ENCODE measurements around the gene TMED4. TPM values are rescaled to one million over a fixed set of nuclear protein-coding genes. Genes with fewer than 3 reads are reported as not detected.

The TMED4 gene
- total RNA-seq, 1 donor from 2014 or later: 74.2 TPM

- no peak for DNase-seq
Measured at GRCh38 chr7:44539669-44540506, 42.1 kb downstream of the TMED4 start.

DNA sequence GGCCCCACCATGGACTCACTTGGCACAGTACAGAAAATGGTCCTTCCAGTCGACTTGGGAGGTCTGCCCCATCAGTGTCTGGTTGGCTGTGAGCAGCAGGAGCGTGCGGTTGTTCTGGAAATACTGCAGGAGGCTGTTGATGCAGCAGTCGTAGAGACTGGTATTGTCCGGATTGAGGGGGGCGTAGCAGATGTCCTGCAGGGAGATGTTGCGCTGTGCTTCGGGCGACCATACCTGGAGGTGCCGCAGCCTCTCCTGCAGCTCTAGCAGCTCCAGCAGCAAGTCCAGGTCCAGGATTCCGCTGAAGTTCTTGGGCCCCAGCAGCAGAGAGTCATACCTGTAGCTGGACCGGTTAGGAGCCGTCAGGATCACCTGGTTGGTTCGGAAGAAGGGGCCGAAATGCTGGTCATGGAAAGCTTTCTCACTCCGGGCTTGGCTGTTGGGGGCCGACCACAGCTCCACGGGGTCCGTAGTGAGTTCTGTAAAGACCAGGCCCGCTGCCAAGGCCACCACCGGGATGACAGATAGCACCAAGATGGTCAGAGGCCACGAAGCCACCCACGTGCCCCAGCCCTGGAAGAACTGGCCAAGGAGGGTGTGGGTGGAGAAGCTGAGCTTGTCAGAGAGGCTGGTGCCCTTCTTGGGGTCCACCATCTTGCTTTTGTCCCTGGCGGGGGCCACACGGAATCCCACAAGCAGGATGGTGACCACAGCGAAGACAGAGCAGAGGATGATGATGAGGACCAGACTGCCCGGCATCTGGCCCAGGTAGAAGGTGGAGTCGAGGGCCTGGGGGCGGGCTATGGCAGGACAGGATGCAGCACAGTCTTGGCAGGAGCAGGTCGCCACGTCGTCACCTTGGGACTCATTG is 43.0 kb downstream of the TMED4 start:
- DNase-seq: no peak

GRCh38 chr7:44538093-44538797 is 43.8 kb downstream of the TMED4 start:
- no peak for DNase-seq

DNA sequence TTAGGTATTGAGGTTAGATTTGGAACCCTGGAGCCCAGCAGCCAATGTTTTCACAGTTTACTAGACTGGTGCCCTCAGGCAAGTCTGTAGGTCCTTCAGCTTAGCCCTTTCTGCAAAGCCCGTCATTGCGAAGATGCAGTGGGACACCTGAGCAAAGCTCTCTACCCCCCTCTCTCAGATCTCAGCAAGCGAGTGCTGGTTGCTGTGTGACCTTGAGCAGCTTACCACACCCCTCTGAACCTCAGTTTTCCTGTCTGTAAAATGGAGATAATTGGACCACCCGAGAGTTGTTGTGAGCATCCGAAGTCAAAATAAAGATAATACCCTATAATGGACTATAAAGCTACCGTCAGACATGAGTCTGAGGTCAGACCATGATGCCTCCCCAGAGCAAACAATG is 44.6 kb downstream of the TMED4 start:
- no peak for DNase-seq

DNA sequence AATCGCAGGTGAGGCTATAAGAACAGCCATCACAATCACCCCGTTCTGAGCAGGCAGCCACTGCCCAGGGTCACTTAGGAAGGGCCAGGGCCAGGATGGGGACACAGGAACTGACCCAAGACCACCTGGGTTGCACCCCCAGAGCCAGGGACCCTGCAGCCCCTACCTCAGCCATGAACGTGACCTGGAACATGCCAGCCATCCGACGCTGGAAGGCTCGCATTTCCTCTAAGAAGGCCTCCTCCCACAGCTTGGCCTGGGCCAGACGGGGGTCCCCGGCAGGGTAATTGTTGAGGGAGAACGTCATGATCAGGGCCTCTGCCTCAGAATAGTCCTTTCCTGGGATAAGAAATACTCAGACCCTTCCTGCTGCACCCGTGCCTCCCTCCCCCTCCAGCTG is 45.9 kb downstream of the TMED4 start:
- no peak for DNase-seq

DNA sequence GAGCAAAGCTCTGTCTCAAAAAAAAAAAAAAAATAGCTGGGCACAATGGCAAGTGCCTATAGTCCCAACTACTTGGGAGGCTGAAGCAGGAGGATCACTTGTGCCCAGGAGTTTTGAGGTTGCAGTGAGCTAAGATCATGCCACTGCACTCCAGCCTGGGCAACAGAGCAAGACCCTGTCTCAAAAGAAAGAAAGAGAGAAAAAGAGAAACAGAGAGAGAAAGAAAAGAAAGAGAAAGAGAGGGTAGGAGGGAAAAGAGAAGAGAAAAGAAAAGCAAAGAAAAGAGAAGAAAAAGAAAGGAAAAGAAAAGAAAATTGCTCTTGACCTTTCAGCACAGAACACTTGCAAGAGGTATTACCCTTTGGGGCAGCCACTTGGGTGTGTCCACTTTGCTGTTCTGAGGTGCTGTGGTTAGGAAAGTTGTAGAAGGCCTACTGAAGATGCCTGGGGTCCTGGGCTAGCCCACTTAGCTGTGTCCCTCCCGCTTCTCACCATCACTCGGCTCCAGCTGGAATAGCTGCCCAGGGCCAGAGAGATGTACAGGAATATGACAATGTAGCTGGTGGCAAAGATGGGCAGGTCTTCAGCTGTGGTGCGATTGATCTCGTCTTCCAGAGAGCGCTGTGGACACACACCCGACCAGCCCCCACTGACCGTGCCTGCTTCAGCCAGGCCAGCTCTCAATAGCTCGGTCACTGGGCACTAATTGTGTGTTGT is 46.5 kb downstream of the TMED4 start:
- no peak for DNase-seq

- DNase-seq: no peak
Measured at GRCh38 chr7:44534501-44534900, 47.5 kb downstream of the TMED4 start.

- DNase-seq: no peak
Measured at GRCh38 chr7:44534087-44534486, 47.9 kb downstream of the TMED4 start.

DNA sequence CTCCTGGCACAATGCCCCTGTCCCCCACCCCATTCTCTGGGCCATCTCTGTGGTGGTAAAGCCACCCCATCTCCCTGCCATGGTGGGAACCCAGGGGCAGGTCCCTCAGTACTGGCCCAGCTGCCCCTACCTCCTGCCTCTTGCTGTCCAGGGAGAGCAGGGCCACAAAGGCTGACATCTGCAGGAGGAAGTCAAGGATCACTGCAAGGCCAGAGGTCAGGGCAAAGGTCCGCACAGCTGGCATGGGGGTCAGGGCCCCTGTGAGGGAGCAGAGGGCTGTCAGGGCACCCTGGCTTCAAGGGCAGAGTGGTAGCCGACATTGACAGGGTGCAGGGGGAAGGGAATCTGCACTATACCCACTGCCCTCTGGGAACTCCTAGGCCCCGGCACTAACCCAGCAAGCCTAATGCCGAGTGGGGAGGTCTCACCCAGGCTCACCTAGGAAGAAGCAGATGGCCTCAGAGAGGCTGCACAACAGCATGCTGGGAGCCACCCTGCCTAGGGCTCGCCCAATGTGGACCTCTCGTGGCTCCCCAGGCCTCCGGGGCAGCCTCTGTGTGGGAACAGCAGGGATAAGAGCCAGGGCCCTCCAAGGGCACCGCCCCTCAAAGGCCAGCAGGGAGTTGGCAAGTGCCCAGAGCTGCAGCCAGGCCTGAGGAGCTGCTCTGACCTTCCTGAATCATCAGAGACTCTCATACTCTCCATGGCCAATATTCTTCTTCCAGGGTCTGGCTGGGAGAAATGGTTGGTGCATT is 48.6 kb downstream of the TMED4 start:
- no peak for DNase-seq

DNA sequence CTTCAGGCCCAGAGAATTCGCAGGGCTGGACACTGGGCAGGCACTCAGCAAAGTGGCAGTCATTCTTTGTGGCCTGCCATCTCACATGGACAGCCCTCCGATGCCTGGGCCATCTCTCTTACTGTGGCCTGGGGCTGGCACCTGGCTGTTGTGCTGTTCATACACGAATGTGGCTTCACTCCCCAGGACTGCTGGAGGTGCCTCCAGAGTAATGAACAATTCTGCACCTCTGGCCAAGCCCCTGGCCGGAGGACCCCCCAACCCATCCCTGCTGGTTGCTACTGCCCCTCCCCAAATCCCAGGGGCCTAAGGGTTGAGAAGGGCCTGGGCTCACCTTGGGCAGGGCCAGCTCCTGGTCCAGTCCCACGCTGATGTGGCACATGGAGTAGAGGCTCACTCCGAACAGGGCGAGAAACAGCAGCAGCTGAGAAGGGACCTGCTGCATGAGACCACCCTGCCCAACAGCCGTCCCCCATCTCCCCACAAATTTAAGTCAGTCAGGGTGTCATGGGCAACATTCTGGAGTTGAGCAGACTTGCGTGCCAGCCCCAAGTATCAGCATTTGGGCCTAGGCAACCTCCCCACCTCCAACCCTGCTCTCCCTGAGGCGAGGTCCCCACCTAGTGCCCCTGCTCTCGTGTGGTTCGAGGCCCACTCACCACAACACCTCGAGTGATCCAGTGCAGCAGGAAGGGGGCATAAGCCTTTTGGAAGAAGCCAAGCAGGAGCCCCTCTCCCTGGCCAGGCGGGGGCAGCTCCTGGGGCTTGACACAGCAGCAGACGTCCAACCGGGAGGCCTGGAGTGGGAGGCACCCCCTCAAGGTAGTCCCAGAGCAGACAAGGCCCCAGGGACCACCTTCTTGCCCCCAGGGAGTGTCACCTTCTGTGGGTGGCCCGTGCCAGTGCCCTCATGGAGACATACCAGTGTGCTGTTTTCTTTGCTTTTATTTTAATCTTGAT is 50.3 kb downstream of the TMED4 start:
- DNase-seq: no peak

DNA sequence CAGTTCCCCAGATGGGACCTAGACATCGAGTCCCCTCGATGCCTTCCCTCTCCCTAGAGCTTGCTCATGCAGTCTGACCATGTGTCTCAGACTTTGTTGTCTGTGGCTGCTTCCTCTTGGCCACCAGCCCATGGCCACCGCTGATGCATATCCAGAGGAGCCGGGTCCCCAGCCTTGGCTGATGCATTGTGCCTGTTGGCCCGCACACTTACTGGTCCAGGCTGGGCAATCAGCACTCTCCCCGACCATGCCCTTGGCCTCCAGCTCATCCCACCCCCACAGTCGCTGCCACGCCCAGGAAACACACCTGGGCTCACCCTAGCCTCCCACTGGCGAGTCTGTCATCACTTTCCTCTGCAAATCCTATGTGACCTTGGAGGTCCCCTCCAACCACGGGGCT is 51.0 kb downstream of the TMED4 start:
- no peak for DNase-seq

Other genes starting within 250 kb of the TMED4 start
- 124 TPM for gene NUDCD3, start 91.6 kb downstream of the TMED4 start, total RNA-seq
- 0.16 TPM for gene NPC1L1, start 40.9 kb downstream of the TMED4 start, total RNA-seq
- gene DDX56, start 8.3 kb downstream of the TMED4 start, total RNA-seq: 46.8 TPM
- 40.9 TPM for gene OGDH, start 24.4 kb upstream of the TMED4 start, total RNA-seq
- gene ZMIZ2, start 166.6 kb upstream of the TMED4 start, total RNA-seq: 12.6 TPM
- 882 TPM for gene PPIA, start 214.4 kb upstream of the TMED4 start, total RNA-seq